Measurements from ENCODE around the gene NCMAP.

Gene NCMAP

DNA sequence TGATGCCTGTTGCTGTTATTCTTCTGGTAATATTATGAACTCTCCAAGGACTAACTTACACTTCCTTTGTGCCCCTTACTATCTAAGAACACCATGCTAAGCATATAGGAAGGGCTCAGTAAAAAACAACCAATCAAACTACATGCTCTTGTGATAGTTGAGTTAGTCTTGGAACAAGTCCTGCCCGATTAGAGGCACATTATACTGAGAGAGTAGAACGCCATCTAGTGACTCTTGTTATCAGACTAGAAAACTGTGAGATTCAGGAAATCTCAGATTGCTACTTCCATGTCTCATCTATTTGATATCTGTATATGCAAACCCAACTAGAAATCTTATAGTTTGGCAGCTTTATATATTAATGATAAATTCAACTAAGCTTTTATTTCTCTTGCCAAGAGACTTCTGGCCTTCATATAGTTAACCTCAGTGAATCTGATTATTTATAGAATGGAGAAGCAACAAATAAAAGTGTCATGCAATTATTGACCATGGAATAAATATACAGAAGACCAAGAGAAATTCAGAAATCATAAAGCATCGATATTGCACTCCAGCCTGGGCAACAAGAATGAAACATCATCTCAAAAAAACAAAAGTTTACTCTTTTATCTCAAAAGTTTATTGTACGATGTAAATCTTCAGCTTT, 79.4 kb downstream of the NCMAP start:
- Histone ChIP-seq H3K27me3 (ENCODE audit: control insufficient read depth, low read length) (peaks cover 7% of the 10 kb centered on the region), H3K79me2 (ENCODE audit: control insufficient read depth, low read length) (no peaks in the 10 kb centered on the region), H3K9me2 (replicated peaks; ENCODE audit: control insufficient read depth, low read length) (no peaks in the 10 kb centered on the region), H3K4me1 (ENCODE audit: control insufficient read depth, low read length) (peaks cover 16% of the 10 kb centered on the region), H3K36me3 (ENCODE audit: control insufficient read depth, low read length) (no peaks in the 10 kb centered on the region), H3K9me3 (ENCODE audit: control insufficient read depth, insufficient read depth, low read length) (no peaks in the 10 kb centered on the region), H4K20me1 (ENCODE audit: control insufficient read depth, insufficient read depth, low read depth, low read length) (no peaks in the 10 kb centered on the region), H3K27ac (ENCODE audit: low read depth, low read length) (no peak overlapping the region), H3K4me2 (ENCODE audit: low read length) (peak overlapping the region; percentile 39), H3K4me3 (ENCODE audit: low read length) (no peak overlapping the region; the same call in 1 of the 2 replicates), H3F3A (ENCODE audit: control insufficient read depth, insufficient read depth) (peaks cover 14% of the 10 kb centered on the region)
- TF ChIP-seq EZH2phosphoT487 (IDR thresholded peaks at IDR 0.05; ENCODE audit: borderline replicate concordance, low read length), result no peak
- TF ChIP-seq, protein P1, sequence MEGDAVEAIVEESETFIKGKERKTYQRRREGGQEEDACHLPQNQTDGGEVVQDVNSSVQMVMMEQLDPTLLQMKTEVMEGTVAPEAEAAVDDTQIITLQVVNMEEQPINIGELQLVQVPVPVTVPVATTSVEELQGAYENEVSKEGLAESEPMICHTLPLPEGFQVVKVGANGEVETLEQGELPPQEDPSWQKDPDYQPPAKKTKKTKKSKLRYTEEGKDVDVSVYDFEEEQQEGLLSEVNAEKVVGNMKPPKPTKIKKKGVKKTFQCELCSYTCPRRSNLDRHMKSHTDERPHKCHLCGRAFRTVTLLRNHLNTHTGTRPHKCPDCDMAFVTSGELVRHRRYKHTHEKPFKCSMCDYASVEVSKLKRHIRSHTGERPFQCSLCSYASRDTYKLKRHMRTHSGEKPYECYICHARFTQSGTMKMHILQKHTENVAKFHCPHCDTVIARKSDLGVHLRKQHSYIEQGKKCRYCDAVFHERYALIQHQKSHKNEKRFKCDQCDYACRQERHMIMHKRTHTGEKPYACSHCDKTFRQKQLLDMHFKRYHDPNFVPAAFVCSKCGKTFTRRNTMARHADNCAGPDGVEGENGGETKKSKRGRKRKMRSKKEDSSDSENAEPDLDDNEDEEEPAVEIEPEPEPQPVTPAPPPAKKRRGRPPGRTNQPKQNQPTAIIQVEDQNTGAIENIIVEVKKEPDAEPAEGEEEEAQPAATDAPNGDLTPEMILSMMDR (IDR thresholded peaks at IDR 0.05; ENCODE audit: low read depth, low read length, poor library complexity, severe bottlenecking), result peak; percentile 81

DNA sequence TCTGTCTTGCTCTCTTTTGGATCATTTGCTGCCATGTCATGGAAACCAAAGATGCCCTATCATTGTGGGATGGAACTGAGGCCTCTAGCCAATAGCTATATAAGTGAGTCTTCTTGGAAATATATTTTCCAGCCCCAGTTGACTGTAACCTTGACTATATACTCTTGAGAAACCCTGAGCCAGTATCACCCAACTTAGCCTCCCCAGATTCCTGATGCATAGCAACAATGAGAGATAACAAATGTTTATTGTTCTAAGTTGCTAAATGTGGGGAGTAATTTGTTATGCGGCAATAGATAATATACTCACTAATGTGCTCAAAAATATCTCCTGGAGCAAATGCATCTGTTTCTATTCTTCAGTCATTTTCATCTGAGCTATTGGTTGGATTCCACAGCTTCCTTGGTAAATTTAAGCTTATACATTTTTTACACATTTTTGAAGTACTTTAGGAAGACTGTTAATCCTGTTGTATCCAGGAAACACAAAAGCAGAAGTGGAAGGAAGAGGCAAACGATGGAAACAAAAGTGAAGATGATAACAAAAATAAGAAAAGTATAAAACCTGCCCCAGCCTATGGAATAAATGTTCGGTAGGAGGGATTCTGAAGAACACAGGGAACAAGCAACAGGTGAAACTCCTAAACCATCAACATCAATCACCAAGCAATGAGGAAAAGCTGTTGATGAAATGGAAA, 80.9 kb downstream of the NCMAP start:
- TF ChIP-seq EZH2phosphoT487 (IDR thresholded peaks at IDR 0.05; ENCODE audit: borderline replicate concordance, low read length), result no peak
- TF ChIP-seq, protein P1 (IDR thresholded peaks at IDR 0.05; ENCODE audit: low read depth, low read length, poor library complexity, severe bottlenecking), result no peak
- no peak overlapping the region for H3K4me2 ChIP-seq (ENCODE audit: low read length)
- H3F3A ChIP-seq (ENCODE audit: control insufficient read depth, insufficient read depth), result peaks cover 14% of the 10 kb centered on the region

DNA sequence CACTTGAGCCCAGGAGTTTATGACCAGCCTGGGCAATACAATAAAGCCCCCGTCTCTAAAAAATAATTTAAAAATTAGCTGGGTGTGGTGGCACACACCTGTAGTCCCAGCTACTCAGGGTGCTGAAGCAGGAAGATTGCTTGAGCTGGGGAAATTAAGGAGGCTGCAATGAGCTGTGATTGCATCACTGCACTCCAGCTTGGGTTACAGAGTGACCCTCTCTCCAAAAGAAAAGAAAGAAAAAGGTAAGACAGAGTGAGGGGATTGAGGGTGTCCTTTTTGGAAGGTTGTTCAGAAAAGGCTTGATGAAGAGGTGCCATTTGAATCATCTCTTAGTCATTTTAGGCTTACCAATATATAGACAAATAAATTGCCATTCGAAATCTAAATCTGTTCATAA, 83.2 kb downstream of the NCMAP start:
- TF ChIP-seq, protein P1 (IDR thresholded peaks at IDR 0.05; ENCODE audit: low read depth, low read length, poor library complexity, severe bottlenecking), result no peak
- TF ChIP-seq EZH2phosphoT487 (IDR thresholded peaks at IDR 0.05; ENCODE audit: borderline replicate concordance, low read length), result no peak
- Histone ChIP-seq H3K36me3 (ENCODE audit: control insufficient read depth, low read length) (peaks cover 13% of the 10 kb centered on the region), H3K4me2 (ENCODE audit: low read length) (no peak overlapping the region), H3K9me2 (replicated peaks; ENCODE audit: control insufficient read depth, low read length) (no peaks in the 10 kb centered on the region), H3K27ac (ENCODE audit: low read depth, low read length) (no peak overlapping the region), H4K20me1 (ENCODE audit: control insufficient read depth, insufficient read depth, low read depth, low read length) (peaks cover 6% of the 10 kb centered on the region; the same call in 1 of the 2 replicates), H3K4me1 (ENCODE audit: control insufficient read depth, low read length) (peaks cover 25% of the 10 kb centered on the region), H3F3A (ENCODE audit: control insufficient read depth, insufficient read depth) (peaks cover 14% of the 10 kb centered on the region), H3K4me3 (ENCODE audit: low read length) (no peak overlapping the region), H3K9me3 (ENCODE audit: control insufficient read depth, insufficient read depth, low read length) (no peaks in the 10 kb centered on the region), H3K79me2 (ENCODE audit: control insufficient read depth, low read length) (peaks cover 23% of the 10 kb centered on the region), H3K27me3 (ENCODE audit: control insufficient read depth, low read length) (peaks cover 3% of the 10 kb centered on the region; the same call in 1 of the 2 replicates)

More for the DNA sequence above, 80.9 kb downstream of the NCMAP start:
- no peak overlapping the region for H3K27ac ChIP-seq (ENCODE audit: low read depth, low read length)
- H3K27me3 ChIP-seq (ENCODE audit: control insufficient read depth, low read length), result peaks cover 7% of the 10 kb centered on the region
- no peaks in the 10 kb centered on the region for H4K20me1 ChIP-seq (ENCODE audit: control insufficient read depth, insufficient read depth, low read depth, low read length)
- H3K9me2 ChIP-seq (replicated peaks; ENCODE audit: control insufficient read depth, low read length), result no peaks in the 10 kb centered on the region
- peaks cover 23% of the 10 kb centered on the region for H3K4me1 ChIP-seq (ENCODE audit: control insufficient read depth, low read length)
- H3K4me3 ChIP-seq (ENCODE audit: low read length), result no peak overlapping the region
- H3K79me2 ChIP-seq (ENCODE audit: control insufficient read depth, low read length), result peaks cover 6% of the 10 kb centered on the region
- no peaks in the 10 kb centered on the region for H3K36me3 ChIP-seq (ENCODE audit: control insufficient read depth, low read length)
- no peaks in the 10 kb centered on the region for H3K9me3 ChIP-seq (ENCODE audit: control insufficient read depth, insufficient read depth, low read length)
